Upper lobe of left lung (tissue), 4 donors: Measurements from ENCODE around the gene WDPCP.

ENCODE experiments used
- EP300 ChIP-seq, 4 donors: sonication (generic); formaldehyde crosslinking; IDR thresholded peaks; one replicate each; pipeline ENCODE4 v1.5.1; 2017; ENCODE audit warnings: antibody characterized with exemption in 4 of 4, control low read depth in 2 of 4
- POLR2A ChIP-seq, 4 donors: fragments of 450-650 bp; IDR thresholded peaks; one replicate each; pipeline ENCODE4 v1.5.1; 2016 to 2017; ENCODE audit warnings: antibody characterized with exemption in 4 of 4, mild to moderate bottlenecking in 2 of 4
- POLR2AphosphoS5 ChIP-seq, 2 donors: sonication (generic); formaldehyde crosslinking; IDR thresholded peaks; one replicate each; pipeline ENCODE4 v1.5.1; 2017; ENCODE audit warnings: antibody characterized with exemption in 2 of 2
- TF ChIP-seq, protein P1 (sequence below), 6 experiments: fragments of 450-650 bp in 4 of 6; fragments of 200-600 bp in 2 of 6; sonication (generic) in 2 of 6; IDR thresholded peaks; one replicate each; pipeline ENCODE4 v1.5.1; 2016 to 2019; ENCODE audit warnings: antibody characterized with exemption in 6 of 6

DNA sequence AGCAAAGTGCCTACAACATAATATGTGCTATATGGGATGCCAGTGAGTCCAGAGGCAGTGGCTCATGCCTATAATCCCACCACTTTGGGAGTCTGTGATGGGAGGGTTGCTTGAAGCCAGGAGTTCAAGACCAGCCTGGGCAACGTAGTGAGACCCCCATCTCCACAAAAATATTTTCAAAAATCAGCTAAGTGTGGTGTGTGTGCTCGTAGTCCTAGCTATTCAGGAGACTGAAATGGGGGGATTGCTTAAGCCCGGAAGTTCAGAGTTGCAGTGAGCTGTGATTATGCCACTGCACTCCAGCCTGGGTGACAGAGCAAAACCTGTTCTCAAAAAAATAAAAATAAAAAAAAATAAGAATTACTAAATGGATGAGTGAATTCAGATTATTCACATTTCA, 514.3 kb downstream of the WDPCP start:
- TF ChIP-seq, protein P1, sequence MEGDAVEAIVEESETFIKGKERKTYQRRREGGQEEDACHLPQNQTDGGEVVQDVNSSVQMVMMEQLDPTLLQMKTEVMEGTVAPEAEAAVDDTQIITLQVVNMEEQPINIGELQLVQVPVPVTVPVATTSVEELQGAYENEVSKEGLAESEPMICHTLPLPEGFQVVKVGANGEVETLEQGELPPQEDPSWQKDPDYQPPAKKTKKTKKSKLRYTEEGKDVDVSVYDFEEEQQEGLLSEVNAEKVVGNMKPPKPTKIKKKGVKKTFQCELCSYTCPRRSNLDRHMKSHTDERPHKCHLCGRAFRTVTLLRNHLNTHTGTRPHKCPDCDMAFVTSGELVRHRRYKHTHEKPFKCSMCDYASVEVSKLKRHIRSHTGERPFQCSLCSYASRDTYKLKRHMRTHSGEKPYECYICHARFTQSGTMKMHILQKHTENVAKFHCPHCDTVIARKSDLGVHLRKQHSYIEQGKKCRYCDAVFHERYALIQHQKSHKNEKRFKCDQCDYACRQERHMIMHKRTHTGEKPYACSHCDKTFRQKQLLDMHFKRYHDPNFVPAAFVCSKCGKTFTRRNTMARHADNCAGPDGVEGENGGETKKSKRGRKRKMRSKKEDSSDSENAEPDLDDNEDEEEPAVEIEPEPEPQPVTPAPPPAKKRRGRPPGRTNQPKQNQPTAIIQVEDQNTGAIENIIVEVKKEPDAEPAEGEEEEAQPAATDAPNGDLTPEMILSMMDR (IDR thresholded peaks at IDR 0.05), result no peak
- TF ChIP-seq POLR2AphosphoS5 (IDR thresholded peaks at IDR 0.05) (no peak), EP300 (IDR thresholded peaks at IDR 0.05) (no peak), POLR2A (IDR thresholded peaks at IDR 0.05) (no peak)
